Fibroblast of skin of left quadriceps (primary cell): Measurements from ENCODE around the gene RBMY1B.
"Not testable (repeated sequence)": the region's sequence is repeated elsewhere in the genome, so short reads cannot be mapped to it uniquely, and the experiment has no call there.

ENCODE experiments used
- DNase-seq, 2 experiments: peaks; one replicate each; pipeline ENCODE4 v3.0.0-alpha.2; 2013; ENCODE audit warnings: low read depth in 2 of 2

Gene RBMY1B

GRCh38 chrY:21511038-21511437, at the start of gene RBMY1B:
RBMY1B (plus strand) TSS chrY:21511338; CDS start chrY:21513351, 2,013 bp downstream.
- not testable (repeated sequence) for DNase-seq

DNA sequence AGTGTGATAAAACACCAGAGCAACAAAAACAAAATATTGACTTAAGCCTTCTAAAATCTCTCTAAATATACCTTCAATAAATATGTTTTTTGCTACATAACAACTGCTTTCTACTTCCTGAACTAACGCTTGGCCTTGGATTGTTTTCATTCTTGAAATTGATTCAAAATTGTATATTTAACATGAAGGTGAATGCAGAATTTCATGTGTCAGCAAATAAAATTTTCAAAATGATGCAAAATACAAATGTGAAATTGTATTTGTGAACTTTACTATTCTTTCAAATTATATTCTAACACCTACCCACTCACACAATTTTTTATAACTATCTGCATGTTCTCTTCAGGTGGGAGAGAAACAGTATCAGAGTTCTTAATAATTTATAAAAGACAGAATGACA, 48.2 kb upstream of the RBMY1B start:
- not testable (repeated sequence) for DNase-seq

- DNase-seq = no peak
These were observed 28.2 kb upstream of the RBMY1B start for GRCh38 chrY:21482967-21483366.

DNA sequence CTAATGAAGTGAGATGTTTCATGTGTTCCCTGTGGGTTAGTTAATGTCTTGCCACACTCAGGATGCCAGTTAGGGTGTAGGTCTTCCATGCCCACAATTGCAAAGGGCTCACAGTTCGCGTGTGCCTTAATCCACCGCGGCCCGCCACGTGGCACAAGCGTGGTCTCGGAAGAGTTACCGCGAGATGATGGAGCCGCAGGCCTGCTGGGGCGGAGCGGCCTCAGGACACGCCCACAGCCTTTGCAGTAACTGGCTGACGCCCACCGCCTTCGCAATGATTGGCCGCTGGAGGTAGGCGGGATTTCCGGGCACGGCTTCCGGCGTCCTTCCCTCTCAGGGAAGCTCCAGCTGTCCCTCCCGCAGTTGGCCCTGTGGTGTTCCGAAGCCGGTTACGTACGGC, 23.4 kb downstream of the RBMY1B start, which contains the start of gene RBMY1A1:
TSS of gene RBMY1A1 (plus strand) at position 301 of the 400 bp plus-strand sequence. CDS start 2,013 bp downstream, outside the sequence.
- not testable (repeated sequence) for DNase-seq

GRCh38 chrY:21559316-21559984, 48.3 kb downstream of the RBMY1B start:
- not testable (repeated sequence) for DNase-seq
